Natural killer cell (primary cell): Measurements from ENCODE around the gene TMEM198. TPM values are rescaled to one million over a fixed set of nuclear protein-coding genes. Genes with fewer than 3 reads are reported as not detected.

ENCODE experiments used
- ATAC-seq, 3 donors: fragments of 150-1000 bp in 2 of 3; fragments of 200-7000 bp in 1 of 3; cut with Tn5 transposase; 1 replicate in 1 of 3; 2 replicates in 2 of 3; pipeline ENCODE4 v1.10.0; 2021; ENCODE audit warnings: mild to moderate bottlenecking in 2 of 3, moderate library complexity in 2 of 3
- DNase-seq, 2 donors: peaks; one replicate each; pipeline versions ENCODE4 v3.0.0 to v3.0.0-alpha.2; 2013 to 2021; ENCODE audit warnings: mixed read lengths in 1 of 2
- H3K27ac ChIP-seq: one replicate; pipeline ENCODE4 v1.5.1; 2013; ENCODE audit warnings: mild to moderate bottlenecking, low read length
- H3K27me3 ChIP-seq: one replicate; pipeline ENCODE4 v1.6.1; 2013; ENCODE audit warnings: low read length; ENCODE audit not compliant: control insufficient read depth, insufficient read depth
- H3K36me3 ChIP-seq: one replicate; pipeline ENCODE4 v1.6.1; 2013; ENCODE audit warnings: low read length; ENCODE audit not compliant: control insufficient read depth, insufficient read depth
- H3K4me1 ChIP-seq: one replicate; pipeline ENCODE4 v1.6.1; 2013; ENCODE audit warnings: low read length; ENCODE audit not compliant: control insufficient read depth, insufficient read depth
- H3K4me3 ChIP-seq: one replicate; pipeline ENCODE4 v1.5.1; 2013; ENCODE audit warnings: low read length
- H3K9me3 ChIP-seq: one replicate; pipeline ENCODE4 v1.6.1; 2013; ENCODE audit warnings: low read length; ENCODE audit not compliant: control insufficient read depth, insufficient read depth
- H3K27ac Mint-ChIP-seq, 2 donors: one replicate each; pipeline ENCODE4 v1.8.0; 2022; ENCODE audit warnings: mild to moderate bottlenecking in 2 of 2, mixed read lengths in 2 of 2, moderate library complexity in 1 of 2
- H3K27me3 Mint-ChIP-seq, 2 donors: one replicate each; pipeline ENCODE4 v1.8.0; 2022; ENCODE audit warnings: low read depth in 2 of 2, mixed read lengths in 2 of 2
- H3K36me3 Mint-ChIP-seq: one replicate; pipeline ENCODE4 v1.8.0; 2022; ENCODE audit warnings: mixed read lengths
- H3K4me1 Mint-ChIP-seq, 2 donors: one replicate each; pipeline ENCODE4 v1.8.0; 2022; ENCODE audit warnings: mixed read lengths in 2 of 2
- H3K4me3 Mint-ChIP-seq: one replicate; pipeline ENCODE4 v1.8.0; 2022; ENCODE audit warnings: mild to moderate bottlenecking, moderate library complexity, mixed read lengths
- H3K9me3 Mint-ChIP-seq, 2 donors: one replicate each; pipeline ENCODE4 v1.8.0; 2022; ENCODE audit warnings: mixed read lengths in 2 of 2
- CTCF ChIP-seq: fragments of 200-600 bp; IDR thresholded peaks from one replicate; pipeline ENCODE4 v1.8.0; 2022; ENCODE audit warnings: antibody characterized with exemption
- WGBS: methylation state at CpG from one replicate; pipeline ENCODE4 v1.1.7; 2013; ENCODE audit warnings: missing lambda C conversion rate; ENCODE audit not compliant: insufficient coverage; 5-methylcytosine and 5-hydroxymethylcytosine counted together
- intact Hi-C: fragments of 100-400 bp; cut with micrococcal nuclease; formaldehyde crosslinking; loops from one replicate; pipeline ENCODE4 v1.14.2; 2022
- total RNA-seq, 4 donors: library from RNA; stranded (reverse); fragments of 120-200 nt in 1 of 4; gene quantifications; one replicate each; pipeline versions ENCODE4 v1.2.3 to v1.2.4, GENCODE V29; 2013 to 2022

Gene TMEM198
- total RNA-seq, 3 donors from 2014 or later (not counting 1 experiment from before 2014, with no cell fraction given): 1.7 to 2.3 (median 1.8) TPM

GRCh38 chr2:219496247-219496824 lies 47.5 kb upstream of the TMEM198 start:
- H3K27ac Mint-ChIP-seq: no peak overlapping the region
- intact Hi-C loops: loop anchor here (5.0 kb wide), 1 partner anchor 36 kb away; no protein-coding TSS in a partner anchor
- peaks cover 26 to 41% of the 10 kb centered on the region in 2 donors for H3K4me1 Mint-ChIP-seq
- Histone ChIP-seq H3K4me3 (no peak overlapping the region), H3K4me1 (peaks cover 31% of the 10 kb centered on the region), H3K9me3 (no peaks in the 10 kb centered on the region), H3K27me3 (peaks cover 35% of the 10 kb centered on the region), H3K36me3 (no peaks in the 10 kb centered on the region), H3K27ac (no peak overlapping the region)
- peaks cover 22 to 33% of the 10 kb centered on the region in 2 donors for H3K27me3 Mint-ChIP-seq
- TF ChIP-seq CTCF: no peak
- no peaks in the 10 kb centered on the region for H3K36me3 Mint-ChIP-seq
- DNase-seq: no peak
- no peak for ATAC-seq
- peak overlapping the region; percentile 43 for H3K4me3 Mint-ChIP-seq
- 25% methylated on average over 20 of the region's 20 CpGs for WGBS
- H3K9me3 Mint-ChIP-seq: no peaks in the 10 kb centered on the region

GRCh38 chr2:219496825-219497494 lies 46.9 kb upstream of the TMEM198 start:
- H3K36me3 ChIP-seq: no peaks in the 10 kb centered on the region
- WGBS: 13% methylated on average over 61 of the region's 61 CpGs
- Mint-ChIP-seq H3K4me3 (peak overlapping the region; percentile 94), H3K36me3 (no peaks in the 10 kb centered on the region), H3K27me3 (peaks cover 21 to 33% of the 10 kb centered on the region in 2 donors), H3K4me1 (peaks cover 26 to 47% of the 10 kb centered on the region in 2 donors), H3K27ac (no peak overlapping the region), H3K9me3 (no peaks in the 10 kb centered on the region)
- H3K27me3 ChIP-seq: peaks cover 35% of the 10 kb centered on the region
- DNase-seq: peak in 1 of 2 donors; percentile 36
- peaks cover 31% of the 10 kb centered on the region for H3K4me1 ChIP-seq
- no peak overlapping the region for H3K4me3 ChIP-seq
- intact Hi-C loops: loop anchor here (5.0 kb wide), 1 partner anchor 35 kb away; no protein-coding TSS in a partner anchor
- no peak for TF ChIP-seq CTCF
- ATAC-seq: no peak
- H3K27ac ChIP-seq: no peak overlapping the region
- H3K9me3 ChIP-seq: no peaks in the 10 kb centered on the region

- H3K27ac Mint-ChIP-seq: peak overlapping the region; percentile 84 to 90
- peak overlapping the region; percentile 94 for H3K4me3 Mint-ChIP-seq
- H3K4me1 Mint-ChIP-seq: peaks cover 26 to 48% of the 10 kb centered on the region in 2 donors
- no peaks in the 10 kb centered on the region for H3K36me3 Mint-ChIP-seq
- H3K27me3 Mint-ChIP-seq: peaks cover 14 to 30% of the 10 kb centered on the region in 2 donors
- H3K9me3 ChIP-seq: no peaks in the 10 kb centered on the region
- H3K36me3 ChIP-seq: no peaks in the 10 kb centered on the region
- DNase-seq (peak; percentile 27 to 44), ATAC-seq (peak; percentile 37 to 68 (median 41))
- H3K27ac ChIP-seq: peak overlapping the region; percentile 59
- intact Hi-C loops: loop anchor here (5.0 kb wide), 1 partner anchor 35 kb away; no protein-coding TSS in a partner anchor
- peak overlapping the region; percentile 80 for H3K4me3 ChIP-seq
- H3K4me1 ChIP-seq: peaks cover 31% of the 10 kb centered on the region
- H3K9me3 Mint-ChIP-seq: no peaks in the 10 kb centered on the region
- H3K27me3 ChIP-seq: peaks cover 35% of the 10 kb centered on the region
- WGBS: 4% methylated on average over 59 of the region's 59 CpGs
- no peak for TF ChIP-seq CTCF
Observed at GRCh38 chr2:219497495-219498279, 46.1 kb upstream of the TMEM198 start.
